ENCODE results near the gene PFKL.

The PFKL gene

GRCh38 chr21:44290327-44291077 is 9.4 kb upstream of the PFKL start:
- Histone ChIP-seq H3K36me3 (ENCODE audit: control insufficient read depth, insufficient read depth, low read length) (no peaks in the 10 kb centered on the region), H3K27ac (ENCODE audit: low read depth, low read length) (no peak overlapping the region), H3K9me3 (ENCODE audit: control insufficient read depth, insufficient read depth, low read length) (no peaks in the 10 kb centered on the region), H3K4me1 (ENCODE audit: control insufficient read depth, insufficient read depth, low read length) (peaks cover 1% of the 10 kb centered on the region), H3K4me3 (ENCODE audit: low read depth, low read length) (no peak overlapping the region), H3K27me3 (ENCODE audit: control insufficient read depth, insufficient read depth, low read length) (peaks cover 11% of the 10 kb centered on the region; the same call in 1 of the 2 replicates), H3K9ac (ENCODE audit: low read depth, low read length) (no peak overlapping the region)

GRCh38 chr21:44291078-44291935 is 8.5 kb upstream of the PFKL start:
- no peak overlapping the region for H3K4me3 ChIP-seq (ENCODE audit: low read depth, low read length)

GRCh38 chr21:44291936-44292811 is 7.7 kb upstream of the PFKL start:
- H3K36me3 ChIP-seq (ENCODE audit: control insufficient read depth, insufficient read depth, low read length): no peaks in the 10 kb centered on the region
- H3K4me3 ChIP-seq (ENCODE audit: low read depth, low read length): no peak overlapping the region
- H3K27ac ChIP-seq (ENCODE audit: low read depth, low read length): no peak overlapping the region
- no peaks in the 10 kb centered on the region for H3K9me3 ChIP-seq (ENCODE audit: control insufficient read depth, insufficient read depth, low read length)
- H3K9ac ChIP-seq (ENCODE audit: low read depth, low read length): no peak overlapping the region
- no peaks in the 10 kb centered on the region for H3K27me3 ChIP-seq (ENCODE audit: control insufficient read depth, insufficient read depth, low read length)
- no peaks in the 10 kb centered on the region for H3K4me1 ChIP-seq (ENCODE audit: control insufficient read depth, insufficient read depth, low read length)

More at GRCh38 chr21:44291078-44291935, 8.5 kb upstream of the PFKL start:
- no peak overlapping the region for H3K9ac ChIP-seq (ENCODE audit: low read depth, low read length)
- H3K36me3 ChIP-seq (ENCODE audit: control insufficient read depth, insufficient read depth, low read length): no peaks in the 10 kb centered on the region
- H3K27me3 ChIP-seq (ENCODE audit: control insufficient read depth, insufficient read depth, low read length): peaks cover 5% of the 10 kb centered on the region; the same call in 1 of the 2 replicates
- H3K4me1 ChIP-seq (ENCODE audit: control insufficient read depth, insufficient read depth, low read length): no peaks in the 10 kb centered on the region
- no peaks in the 10 kb centered on the region for H3K9me3 ChIP-seq (ENCODE audit: control insufficient read depth, insufficient read depth, low read length)
- H3K27ac ChIP-seq (ENCODE audit: low read depth, low read length): no peak overlapping the region

DNA sequence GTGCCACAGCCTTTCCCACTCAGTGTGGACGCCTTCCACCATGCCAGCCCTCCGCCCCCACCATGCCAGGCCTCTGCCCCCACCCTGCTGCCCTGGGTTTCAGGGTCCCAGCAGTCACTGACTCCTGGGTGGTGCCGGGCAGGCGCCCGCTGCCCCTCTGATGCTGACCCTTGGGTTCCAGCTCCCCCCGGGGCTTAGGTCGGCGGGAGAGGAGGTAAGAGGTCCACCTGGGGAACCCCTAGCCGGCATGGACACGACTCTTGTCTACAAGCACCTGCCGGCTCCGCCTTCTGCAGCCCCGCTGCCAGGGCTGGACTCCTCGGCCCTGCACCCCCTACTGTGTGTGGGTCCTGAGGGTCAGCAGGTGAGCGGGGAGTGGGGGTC is 7.0 kb upstream of the PFKL start:
- no peak overlapping the region for H3K4me3 ChIP-seq (ENCODE audit: low read depth, low read length)
- no peaks in the 10 kb centered on the region for H3K36me3 ChIP-seq (ENCODE audit: control insufficient read depth, insufficient read depth, low read length)
- no peaks in the 10 kb centered on the region for H3K9me3 ChIP-seq (ENCODE audit: control insufficient read depth, insufficient read depth, low read length)
- no peak overlapping the region for H3K27ac ChIP-seq (ENCODE audit: low read depth, low read length)
- H3K4me1 ChIP-seq (ENCODE audit: control insufficient read depth, insufficient read depth, low read length): no peaks in the 10 kb centered on the region
- no peaks in the 10 kb centered on the region for H3K27me3 ChIP-seq (ENCODE audit: control insufficient read depth, insufficient read depth, low read length)
- H3K9ac ChIP-seq (ENCODE audit: low read depth, low read length): no peak overlapping the region

- no peaks in the 10 kb centered on the region for H3K9me3 ChIP-seq (ENCODE audit: control insufficient read depth, insufficient read depth, low read length)
- H3K27me3 ChIP-seq (ENCODE audit: control insufficient read depth, insufficient read depth, low read length): peaks cover 4% of the 10 kb centered on the region
- no peak overlapping the region for H3K9ac ChIP-seq (ENCODE audit: low read depth, low read length)
- no peaks in the 10 kb centered on the region for H3K36me3 ChIP-seq (ENCODE audit: control insufficient read depth, insufficient read depth, low read length)
- no peak overlapping the region for H3K4me3 ChIP-seq (ENCODE audit: low read depth, low read length)
- H3K4me1 ChIP-seq (ENCODE audit: control insufficient read depth, insufficient read depth, low read length): no peaks in the 10 kb centered on the region
- H3K27ac ChIP-seq (ENCODE audit: low read depth, low read length): no peak overlapping the region
Measured at GRCh38 chr21:44293551-44294231, 6.2 kb upstream of the PFKL start.

DNA sequence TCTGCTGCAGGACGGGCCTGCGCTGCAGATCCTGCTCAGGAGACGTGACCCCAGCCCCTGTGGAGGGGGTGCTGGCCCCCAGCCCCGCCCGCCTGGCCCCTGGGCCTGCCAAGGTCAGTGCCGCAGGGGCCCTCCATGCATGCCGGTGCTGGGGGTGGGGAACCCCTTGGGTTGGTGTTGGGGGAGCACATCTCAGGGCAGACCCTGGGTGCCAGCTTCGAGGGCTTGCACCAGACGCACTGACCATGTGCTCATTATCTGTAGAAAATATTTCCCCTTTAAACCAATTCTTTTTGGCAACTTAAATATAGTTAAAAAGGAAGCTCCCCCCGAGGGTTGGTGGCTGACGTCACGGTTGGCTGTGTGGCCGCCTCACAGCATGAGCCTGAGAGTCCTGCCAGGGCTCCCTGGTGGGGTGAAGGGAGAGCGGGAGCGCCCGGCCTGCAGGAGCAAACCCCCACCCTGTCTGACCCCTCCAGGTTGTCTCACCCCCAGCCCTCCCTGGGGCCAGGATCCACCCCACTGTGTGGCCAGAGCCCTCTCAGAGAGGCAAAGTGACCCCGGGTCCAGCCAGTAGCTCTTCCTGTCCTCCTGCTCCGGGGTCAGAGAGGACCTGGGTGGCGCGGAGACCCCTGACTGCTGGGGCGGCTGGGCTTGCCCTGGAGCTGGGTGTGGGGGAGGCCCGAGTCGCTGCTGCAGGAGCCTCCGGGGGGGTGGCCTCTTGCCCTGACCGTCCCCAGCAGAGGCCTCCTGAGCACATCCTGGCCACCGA is 5.3 kb upstream of the PFKL start:
- peaks cover 4% of the 10 kb centered on the region for H3K27me3 ChIP-seq (ENCODE audit: control insufficient read depth, insufficient read depth, low read length)
- H3K4me3 ChIP-seq (ENCODE audit: low read depth, low read length): no peak overlapping the region
- no peak overlapping the region for H3K9ac ChIP-seq (ENCODE audit: low read depth, low read length)
- H3K9me3 ChIP-seq (ENCODE audit: control insufficient read depth, insufficient read depth, low read length): no peaks in the 10 kb centered on the region
- no peak overlapping the region for H3K27ac ChIP-seq (ENCODE audit: low read depth, low read length)
- no peaks in the 10 kb centered on the region for H3K36me3 ChIP-seq (ENCODE audit: control insufficient read depth, insufficient read depth, low read length)
- 0 out of 2 replicates have a peak, but pooled peaks cover 5% of the 10 kb centered on the region for H3K4me1 ChIP-seq (ENCODE audit: control insufficient read depth, insufficient read depth, low read length)

DNA sequence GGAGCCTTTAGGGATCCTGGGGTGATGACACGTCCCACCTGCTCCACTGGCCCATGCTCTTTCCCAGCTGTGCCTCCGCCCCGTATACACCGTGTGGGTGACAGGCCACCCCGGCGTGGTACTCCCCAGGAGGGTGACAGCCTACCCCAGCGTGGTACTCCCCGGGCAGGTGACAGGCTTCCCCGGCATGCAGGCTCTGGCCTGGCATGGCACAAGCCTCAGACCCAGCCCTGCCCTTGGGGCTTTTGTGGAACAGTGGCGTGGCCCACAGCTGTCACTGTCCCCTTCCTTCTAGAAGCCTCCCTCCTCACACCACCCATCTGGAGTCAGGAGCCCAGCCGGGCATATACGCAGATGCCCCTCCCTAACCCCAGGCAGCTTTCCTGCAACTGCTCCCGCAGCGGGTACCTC is 4.7 kb upstream of the PFKL start:
- no peak overlapping the region for H3K4me3 ChIP-seq (ENCODE audit: low read depth, low read length)
- H3K9ac ChIP-seq (ENCODE audit: low read depth, low read length): no peak overlapping the region
- no peaks in the 10 kb centered on the region for H3K36me3 ChIP-seq (ENCODE audit: control insufficient read depth, insufficient read depth, low read length)
- peaks cover 4% of the 10 kb centered on the region for H3K27me3 ChIP-seq (ENCODE audit: control insufficient read depth, insufficient read depth, low read length)
- no peak overlapping the region for H3K27ac ChIP-seq (ENCODE audit: low read depth, low read length)
- H3K4me1 ChIP-seq (ENCODE audit: control insufficient read depth, insufficient read depth, low read length): 0 out of 2 replicates have a peak, but pooled peaks cover 5% of the 10 kb centered on the region
- H3K9me3 ChIP-seq (ENCODE audit: control insufficient read depth, insufficient read depth, low read length): no peaks in the 10 kb centered on the region

- H3K4me1 ChIP-seq (ENCODE audit: control insufficient read depth, insufficient read depth, low read length): 0 out of 2 replicates have a peak, but pooled peaks cover 5% of the 10 kb centered on the region
- H3K27me3 ChIP-seq (ENCODE audit: control insufficient read depth, insufficient read depth, low read length): peaks cover 4% of the 10 kb centered on the region
- no peaks in the 10 kb centered on the region for H3K9me3 ChIP-seq (ENCODE audit: control insufficient read depth, insufficient read depth, low read length)
- H3K4me3 ChIP-seq (ENCODE audit: low read depth, low read length): no peak overlapping the region
- no peak overlapping the region for H3K9ac ChIP-seq (ENCODE audit: low read depth, low read length)
- H3K27ac ChIP-seq (ENCODE audit: low read depth, low read length): no peak overlapping the region
- H3K36me3 ChIP-seq (ENCODE audit: control insufficient read depth, insufficient read depth, low read length): no peaks in the 10 kb centered on the region
Measured at GRCh38 chr21:44295646-44296045, 4.2 kb upstream of the PFKL start.

DNA sequence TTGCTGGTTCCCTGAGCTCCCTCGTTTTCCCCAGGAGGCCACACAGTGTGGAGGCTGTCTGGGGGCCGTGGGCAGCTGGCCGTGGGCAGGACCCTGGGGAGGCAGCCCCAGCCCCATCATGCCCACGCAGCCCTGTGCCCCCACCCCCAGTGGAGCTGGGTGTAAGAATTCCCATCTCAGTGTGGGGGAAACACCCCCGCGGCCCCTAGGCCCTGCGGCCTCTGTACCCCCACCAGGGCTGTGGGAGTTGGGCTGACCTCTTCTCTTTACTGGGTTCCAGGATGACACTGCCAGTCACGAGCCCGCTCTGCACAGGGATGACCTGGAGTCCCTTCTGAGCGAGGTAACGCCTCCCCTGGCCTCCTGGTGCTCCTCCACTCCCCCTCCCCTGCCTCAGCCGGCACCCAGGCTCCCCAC is 3.7 kb upstream of the PFKL start:
- H3K36me3 ChIP-seq (ENCODE audit: control insufficient read depth, insufficient read depth, low read length): no peaks in the 10 kb centered on the region
- peaks cover 4% of the 10 kb centered on the region for H3K27me3 ChIP-seq (ENCODE audit: control insufficient read depth, insufficient read depth, low read length)
- H3K9me3 ChIP-seq (ENCODE audit: control insufficient read depth, insufficient read depth, low read length): no peaks in the 10 kb centered on the region
- H3K4me3 ChIP-seq (ENCODE audit: low read depth, low read length): no peak overlapping the region
- no peak overlapping the region for H3K9ac ChIP-seq (ENCODE audit: low read depth, low read length)
- H3K4me1 ChIP-seq (ENCODE audit: control insufficient read depth, insufficient read depth, low read length): 0 out of 2 replicates have a peak, but pooled peaks cover 5% of the 10 kb centered on the region
- H3K27ac ChIP-seq (ENCODE audit: low read depth, low read length): no peak overlapping the region

Data from HUES48 (cell line).